ENCODE data around the gene NRBF2. TPM values are rescaled to one million over a fixed set of nuclear protein-coding genes. Genes with fewer than 3 reads are reported as not detected.
A peak's percentile ranks its signal among the peaks of the same experiment; 100 is the strongest.

NRBF2 gene
- total and polyA plus RNA-seq, 4 experiments from 2014 or later, result 17.8 to 31.8 (median 19.2) TPM

DNA sequence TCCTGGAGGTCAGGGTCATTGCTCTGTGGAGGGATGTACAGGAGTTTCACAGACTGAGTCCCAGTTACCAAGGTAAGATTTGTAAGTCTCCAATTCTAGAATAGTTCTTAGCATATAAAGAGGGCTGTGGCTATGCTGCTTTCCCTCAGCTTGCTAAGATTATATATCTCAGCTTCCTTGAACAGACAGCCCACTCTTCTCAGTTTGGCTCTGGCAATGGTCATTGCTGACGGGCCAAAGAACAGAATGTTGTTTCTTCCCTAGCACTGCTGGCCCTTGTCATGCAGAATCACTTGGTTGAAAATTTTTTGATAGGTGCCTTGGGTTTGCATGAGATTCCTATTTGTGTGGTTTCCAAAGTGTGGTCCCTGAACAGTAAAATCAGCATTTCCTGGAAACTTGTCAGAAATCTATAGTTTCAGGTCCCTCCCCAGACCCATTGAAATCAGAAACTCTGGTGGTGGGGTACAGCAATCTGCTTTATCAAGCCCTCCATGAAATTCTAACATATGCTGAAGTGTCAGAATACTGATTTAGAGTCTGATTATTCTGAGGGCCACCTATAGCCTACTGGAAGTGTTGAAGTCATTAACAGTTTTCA lies 38.2 kb downstream of the NRBF2 start:
- intact Hi-C loops (cut with micrococcal nuclease), result no loop called here
- H3K36me3 ChIP-seq (ENCODE audit: insufficient read depth, low read length), result peaks cover 44% of the 10 kb centered on the region
- H3K27me3 ChIP-seq (ENCODE audit: insufficient read depth, low read length), result no peaks in the 10 kb centered on the region
- H3K9me3 Mint-ChIP-seq, result no peaks in the 10 kb centered on the region
- POLR2A ChIA-PET (ENCODE audit: partially characterized antibody), result no interaction called here
- no peak for DNase-seq
- CTCF ChIA-PET (ENCODE audit: partially characterized antibody), result interaction anchor here (1.0 to 13.4 kb wide), 4 partner anchors 10 to 548 kb away, joined by 3 to 407 read pairs (median 4); no protein-coding TSS in a partner anchor
- H3K27ac ChIP-seq (ENCODE audit: low read depth, low read length), result no peak overlapping the region
- peaks cover 39 to 75% of the 10 kb centered on the region in 2 donors for H3K36me3 Mint-ChIP-seq
- peaks cover 4% of the 10 kb centered on the region for H3K4me1 ChIP-seq (ENCODE audit: insufficient read depth, low read length)
- no peak overlapping the region for H3K4me3 ChIP-seq (ENCODE audit: low read length in 2 of 2)
- peaks cover 13 to 21% (median 16%) of the 10 kb centered on the region in 4 donors for H3K4me1 Mint-ChIP-seq
- H3K27ac Mint-ChIP-seq, result peak overlapping the region in 6 of 7 donors; percentile 14 to 74 (median 44)
- no peaks in the 10 kb centered on the region for H3K9me3 ChIP-seq (ENCODE audit: control insufficient read depth in 1 of 2, low read length in 2 of 2)
- no peak overlapping the region for H3K4me3 Mint-ChIP-seq
- H3K27me3 Mint-ChIP-seq, result no peaks in the 10 kb centered on the region

GRCh38 chr10:63171926-63172325 lies 38.8 kb downstream of the NRBF2 start:
- POLR2A ChIA-PET (ENCODE audit: partially characterized antibody), result no interaction called here
- Mint-ChIP-seq H3K4me1 (peaks cover 13 to 20% (median 16%) of the 10 kb centered on the region in 4 donors), H3K9me3 (no peaks in the 10 kb centered on the region), H3K4me3 (no peak overlapping the region), H3K36me3 (peaks cover 39 to 77% of the 10 kb centered on the region in 2 donors), H3K27me3 (no peaks in the 10 kb centered on the region), H3K27ac (peak overlapping the region in 3 of 7 donors; percentile 36 to 74 (median 61))
- no peak for DNase-seq
- peaks cover 49% of the 10 kb centered on the region for H3K36me3 ChIP-seq (ENCODE audit: insufficient read depth, low read length)
- no peaks in the 10 kb centered on the region for H3K9me3 ChIP-seq (ENCODE audit: control insufficient read depth in 1 of 2, low read length in 2 of 2)
- H3K27me3 ChIP-seq (ENCODE audit: insufficient read depth, low read length), result no peaks in the 10 kb centered on the region
- no peak overlapping the region for H3K4me3 ChIP-seq (ENCODE audit: low read length in 2 of 2)
- CTCF ChIA-PET (ENCODE audit: partially characterized antibody), result interaction anchor here (1.0 to 13.4 kb wide), 4 partner anchors 11 to 547 kb away, joined by 3 to 407 read pairs (median 4); no protein-coding TSS in a partner anchor
- intact Hi-C loops (cut with micrococcal nuclease), result no loop called here
- H3K27ac ChIP-seq (ENCODE audit: low read depth, low read length), result no peak overlapping the region
- H3K4me1 ChIP-seq (ENCODE audit: insufficient read depth, low read length), result peaks cover 4% of the 10 kb centered on the region

DNA sequence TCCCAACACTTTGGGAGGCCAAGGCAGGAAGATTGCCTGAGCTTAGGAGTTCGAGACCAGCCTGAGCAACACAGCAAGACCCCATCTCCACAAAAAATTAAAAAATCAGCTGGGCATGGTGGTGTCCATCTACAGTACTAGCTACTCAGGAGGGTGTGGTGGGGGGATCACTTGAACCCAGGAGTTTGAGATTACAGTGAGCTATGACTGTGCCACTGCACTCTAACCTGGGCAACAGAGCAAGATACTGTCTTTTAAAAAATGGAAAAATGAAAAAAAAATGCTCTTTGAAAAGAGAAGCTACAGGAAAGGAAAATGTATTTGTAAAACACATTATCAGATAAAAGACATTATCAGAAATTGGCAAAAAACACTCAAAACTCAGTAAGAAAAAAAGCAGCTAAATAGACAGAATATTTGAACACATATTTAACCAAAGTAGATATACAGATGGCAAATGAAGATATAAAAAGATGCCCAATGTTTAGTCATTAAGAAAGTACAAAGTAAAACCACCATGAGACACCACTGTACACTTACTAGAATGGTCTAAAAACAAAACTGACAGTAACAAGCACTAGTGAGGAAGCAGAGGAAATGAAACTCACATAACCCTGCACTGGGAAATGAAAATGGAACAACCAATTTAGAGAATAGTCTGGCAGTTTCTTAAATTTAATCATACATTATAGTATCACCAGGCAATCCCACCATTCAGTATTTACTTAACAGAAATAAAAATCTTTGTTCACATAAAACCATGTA lies 40.5 kb downstream of the NRBF2 start:
- Mint-ChIP-seq H3K4me1 (peaks cover 15 to 25% (median 21%) of the 10 kb centered on the region in 4 donors), H3K27ac (peak overlapping the region in 6 of 7 donors; percentile 13 to 89 (median 56)), H3K9me3 (no peaks in the 10 kb centered on the region), H3K4me3 (peak overlapping the region in 2 of 8 donors; percentile 2 to 19), H3K36me3 (peaks cover 51 to 83% of the 10 kb centered on the region in 2 donors), H3K27me3 (no peaks in the 10 kb centered on the region)
- ChIA-PET POLR2A (ENCODE audit: partially characterized antibody) (interaction anchor here (0.6 kb wide), 1 partner anchor 246 kb away, joined by 5 read pairs; no protein-coding TSS in a partner anchor), CTCF (ENCODE audit: partially characterized antibody) (interaction anchor here (0.9 to 2.1 kb wide), 9 partner anchors 9 to 563 kb away, joined by 3 to 7 read pairs (median 4); no protein-coding TSS in a partner anchor)
- DNase-seq, result no peak
- H3K27me3 ChIP-seq (ENCODE audit: insufficient read depth, low read length), result no peaks in the 10 kb centered on the region
- H3K36me3 ChIP-seq (ENCODE audit: insufficient read depth, low read length), result peaks cover 63% of the 10 kb centered on the region
- intact Hi-C loops (cut with micrococcal nuclease), result no loop called here
- no peaks in the 10 kb centered on the region for H3K9me3 ChIP-seq (ENCODE audit: control insufficient read depth in 1 of 2, low read length in 2 of 2)
- H3K27ac ChIP-seq (ENCODE audit: low read depth, low read length), result no peak overlapping the region
- H3K4me1 ChIP-seq (ENCODE audit: insufficient read depth, low read length), result peaks cover 4% of the 10 kb centered on the region
- no peak overlapping the region for H3K4me3 ChIP-seq (ENCODE audit: low read length in 2 of 2)

DNA sequence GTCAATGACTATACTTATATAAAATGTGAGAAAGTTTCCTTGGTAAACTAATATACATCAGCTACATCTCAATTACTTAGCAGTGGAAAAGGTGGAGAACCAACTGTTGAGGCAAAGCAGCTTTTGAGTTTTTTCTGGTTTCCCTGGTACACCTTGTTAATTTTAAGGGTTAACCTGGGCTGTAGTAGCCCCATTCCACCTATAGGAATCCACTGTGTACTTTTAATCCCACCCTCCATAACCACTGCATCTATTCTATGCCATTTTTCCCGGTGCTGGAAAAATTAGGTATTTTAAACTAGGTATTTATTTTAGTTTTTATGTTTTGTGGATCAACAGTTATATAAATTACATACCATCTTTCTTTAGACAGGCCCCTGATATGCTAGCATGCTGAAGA lies 42.4 kb downstream of the NRBF2 start:
- intact Hi-C loops (cut with micrococcal nuclease), result no loop called here
- peaks cover 42 to 79% of the 10 kb centered on the region in 2 donors for H3K36me3 Mint-ChIP-seq
- no peaks in the 10 kb centered on the region for H3K9me3 Mint-ChIP-seq
- no peaks in the 10 kb centered on the region for H3K27me3 Mint-ChIP-seq
- DNase-seq, result no peak
- ChIA-PET POLR2A (ENCODE audit: partially characterized antibody) (no interaction called here), CTCF (ENCODE audit: partially characterized antibody) (interaction anchor here (1.1 to 2.1 kb wide), 2 partner anchors 8 to 18 kb away, joined by 7 read pairs; no protein-coding TSS in a partner anchor)
- Histone ChIP-seq H3K4me3 (ENCODE audit: low read length in 2 of 2) (no peak overlapping the region), H3K9me3 (ENCODE audit: control insufficient read depth in 1 of 2, low read length in 2 of 2) (no peaks in the 10 kb centered on the region), H3K27ac (ENCODE audit: low read depth, low read length) (no peak overlapping the region), H3K4me1 (ENCODE audit: insufficient read depth, low read length) (peaks cover 4% of the 10 kb centered on the region), H3K27me3 (ENCODE audit: insufficient read depth, low read length) (no peaks in the 10 kb centered on the region), H3K36me3 (ENCODE audit: insufficient read depth, low read length) (peaks cover 51% of the 10 kb centered on the region)
- peak overlapping the region in 1 of 7 donors; percentile 25 for H3K27ac Mint-ChIP-seq
- H3K4me3 Mint-ChIP-seq, result no peak overlapping the region
- H3K4me1 Mint-ChIP-seq, result peaks cover 15 to 25% (median 21%) of the 10 kb centered on the region in 4 donors

GRCh38 chr10:63192826-63193225 lies 59.7 kb downstream of the NRBF2 start:
- H3K36me3 ChIP-seq (ENCODE audit: insufficient read depth, low read length), result peaks cover 48% of the 10 kb centered on the region
- no peak for DNase-seq
- intact Hi-C loops (cut with micrococcal nuclease), result no loop called here
- peaks cover 0 to under 1% (median 0%) of the 10 kb centered on the region in 4 donors for H3K4me1 Mint-ChIP-seq
- H3K4me1 ChIP-seq (ENCODE audit: insufficient read depth, low read length), result no peaks in the 10 kb centered on the region
- peaks cover 46 to 79% of the 10 kb centered on the region in 2 donors for H3K36me3 Mint-ChIP-seq
- ChIA-PET CTCF (ENCODE audit: partially characterized antibody) (interaction anchor here (0.7 kb wide), 1 partner anchor 229 kb away, joined by 3 read pairs; no protein-coding TSS in a partner anchor), POLR2A (ENCODE audit: partially characterized antibody) (no interaction called here)
- H3K9me3 Mint-ChIP-seq, result no peaks in the 10 kb centered on the region
- no peaks in the 10 kb centered on the region for H3K9me3 ChIP-seq (ENCODE audit: control insufficient read depth in 1 of 2, low read length in 2 of 2)
- H3K27me3 ChIP-seq (ENCODE audit: insufficient read depth, low read length), result no peaks in the 10 kb centered on the region
- H3K4me3 Mint-ChIP-seq, result no peak overlapping the region
- no peak overlapping the region for H3K4me3 ChIP-seq (ENCODE audit: low read length in 2 of 2)
- H3K27ac Mint-ChIP-seq, result no peak overlapping the region
- H3K27me3 Mint-ChIP-seq, result no peaks in the 10 kb centered on the region
- H3K27ac ChIP-seq (ENCODE audit: low read depth, low read length), result no peak overlapping the region

DNA sequence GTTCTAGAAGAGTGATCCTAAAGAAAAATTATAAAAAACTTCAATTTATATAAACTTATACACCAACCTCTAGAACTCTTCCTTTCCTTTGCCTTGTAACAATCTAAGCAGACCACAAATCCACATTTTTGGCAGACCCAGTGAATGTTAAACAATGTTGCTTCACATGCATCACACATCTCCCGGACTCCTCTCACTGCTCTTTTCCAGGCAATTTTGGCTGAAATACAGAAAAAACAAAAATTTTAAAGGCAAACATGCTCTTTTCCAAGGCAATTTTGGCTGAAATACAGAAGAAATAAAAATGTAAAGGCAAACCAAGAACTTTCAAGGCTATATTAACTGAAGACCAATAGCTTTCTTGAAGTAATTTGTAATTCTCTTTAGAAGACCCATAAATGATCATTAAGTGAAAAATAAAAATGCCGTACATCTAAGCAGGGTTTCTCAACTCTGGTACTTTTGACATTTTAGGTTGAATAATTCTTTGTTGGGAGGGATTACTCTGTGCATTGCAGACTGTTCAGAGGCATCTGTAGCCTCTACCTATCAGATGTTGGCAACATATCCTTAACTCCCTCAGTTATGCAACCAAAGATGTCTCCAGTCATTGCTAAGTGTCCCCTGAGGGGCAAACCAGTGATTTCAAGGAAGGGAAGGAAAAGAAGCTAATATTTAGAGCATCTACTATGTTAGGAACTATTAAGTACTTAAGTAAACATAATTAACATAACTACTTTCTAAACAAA lies 64.4 kb downstream of the NRBF2 start:
- H3K9me3 Mint-ChIP-seq, result no peaks in the 10 kb centered on the region
- intact Hi-C loops (cut with micrococcal nuclease), result no loop called here
- H3K4me3 Mint-ChIP-seq, result no peak overlapping the region
- Histone ChIP-seq H3K4me1 (ENCODE audit: insufficient read depth, low read length) (no peaks in the 10 kb centered on the region), H3K27ac (ENCODE audit: low read depth, low read length) (no peak overlapping the region), H3K9me3 (ENCODE audit: control insufficient read depth in 1 of 2, low read length in 2 of 2) (no peaks in the 10 kb centered on the region), H3K36me3 (ENCODE audit: insufficient read depth, low read length) (peaks cover 32% of the 10 kb centered on the region), H3K4me3 (ENCODE audit: low read length in 2 of 2) (no peak overlapping the region), H3K27me3 (ENCODE audit: insufficient read depth, low read length) (no peaks in the 10 kb centered on the region)
- POLR2A ChIA-PET (ENCODE audit: partially characterized antibody), result no interaction called here
- no peak for DNase-seq
- CTCF ChIA-PET (ENCODE audit: partially characterized antibody), result interaction anchor here (0.7 to 1.9 kb wide), 2 partner anchors 430 to 523 kb away, joined by 3 to 7 read pairs; no protein-coding TSS in a partner anchor
- H3K4me1 Mint-ChIP-seq, result peaks cover 0 to 5% (median 1%) of the 10 kb centered on the region in 4 donors
- H3K27me3 Mint-ChIP-seq, result no peaks in the 10 kb centered on the region
- H3K36me3 Mint-ChIP-seq, result peaks cover 43 to 70% of the 10 kb centered on the region in 2 donors
- peak overlapping the region in 3 of 7 donors; percentile 5 to 46 (median 31) for H3K27ac Mint-ChIP-seq
